ENCODE results near the gene ZNF177. TPM values are rescaled to one million over a fixed set of nuclear protein-coding genes. Genes with fewer than 3 reads are reported as not detected.
"Not testable (repeated sequence)": the region's sequence is repeated elsewhere in the genome, so short reads cannot be mapped to it uniquely, and the experiment has no call there.

The ZNF177 gene
- polyA plus RNA-seq, 3 donors, result 0.22 to 0.51 TPM; not detected in 1

- peaks cover 10% of the 10 kb centered on the region for H3K4me1 Mint-ChIP-seq
- TF ChIP-seq CTCF (IDR thresholded peaks at IDR 0.05), result no peak
- no peak overlapping the region for H3K4me2 ChIP-seq (replicated peaks; ENCODE audit: extremely low read depth, low read length, poor library complexity, severe bottlenecking)
- H3K36me3 ChIP-seq (replicated peaks in 1 of 2; ENCODE audit: control insufficient read depth in 1 of 2, insufficient read depth in 2 of 2, low read length in 2 of 2), result no peaks in the 10 kb centered on the region
- peaks cover 46 to 60% of the 10 kb centered on the region in 2 donors for H3K9me3 ChIP-seq (replicated peaks in 1 of 2; ENCODE audit: control insufficient read depth in 1 of 2, insufficient read depth in 1 of 2, low read length in 2 of 2)
- no peak overlapping the region for H3K4me3 Mint-ChIP-seq
- H3K27ac ChIP-seq (ENCODE audit: low read depth in 1 of 2, low read length in 2 of 2), result no peak overlapping the region
- no peak overlapping the region for H3K27ac Mint-ChIP-seq
- peaks cover 8 to 19% of the 10 kb centered on the region in 2 donors for H3K36me3 Mint-ChIP-seq
- WGBS (ENCODE audit: insufficient coverage), result 98% methylated on average over 14 of the region's 23 CpGs
- intact Hi-C loops (cut with micrococcal nuclease), result loop anchor here (5.0 to 10.0 kb wide), 3 partner anchors 116 to 489 kb away; partner anchors contain the start of genes MBD3L1 (in 1 of the 2), ZNF266 (in 1 of the 2), ZNF558 (in 1 of the 2) and ZNF562 (in 1 of the 2)
- H2AFZ ChIP-seq (ENCODE audit: insufficient read depth, low read depth, low read length, poor library complexity, severe bottlenecking), result no peak overlapping the region
- H3K4me3 ChIP-seq (replicated peaks in 1 of 3; ENCODE audit: low read depth in 2 of 3, low read length in 3 of 3), result no peak overlapping the region
- no peaks in the 10 kb centered on the region for H4K20me1 ChIP-seq (ENCODE audit: insufficient read depth, low read length)
- H3K4me1 ChIP-seq (ENCODE audit: control insufficient read depth in 1 of 2, insufficient read depth in 2 of 2, low read length in 2 of 2), result peaks cover 14 to 20% of the 10 kb centered on the region in 2 donors
- no peak overlapping the region for H3K9ac ChIP-seq (ENCODE audit: insufficient read depth, low read length, poor library complexity, severe bottlenecking)
- peaks cover 15 to 86% (median 59%) of the 10 kb centered on the region in 7 donors for H3K9me3 Mint-ChIP-seq
- H3K27me3 ChIP-seq (ENCODE audit: control insufficient read depth in 2 of 2, insufficient read depth in 2 of 2, low read length in 2 of 2), result no peaks in the 10 kb centered on the region
- peaks cover 7% of the 10 kb centered on the region for H3K79me2 ChIP-seq (ENCODE audit: insufficient read depth, low read length)
- peaks cover 2 to 3% (median 2%) of the 10 kb centered on the region in 3 donors for H3K27me3 Mint-ChIP-seq (ENCODE audit: low read depth in 3 of 3)
- no peak for DNase-seq
These were observed 41.5 kb upstream of the ZNF177 start for GRCh38 chr19:9321338-9321737.

- H3K27me3 ChIP-seq (ENCODE audit: control insufficient read depth in 2 of 2, insufficient read depth in 2 of 2, low read length in 2 of 2); H3K79me2 ChIP-seq (ENCODE audit: insufficient read depth, low read length); H3K4me2 ChIP-seq (replicated peaks; ENCODE audit: extremely low read depth, low read length, poor library complexity, severe bottlenecking); H3K27ac ChIP-seq (ENCODE audit: low read depth in 1 of 2, low read length in 2 of 2); H3K36me3 ChIP-seq (replicated peaks in 1 of 2; ENCODE audit: control insufficient read depth in 1 of 2, insufficient read depth in 2 of 2, low read length in 2 of 2); H2AFZ ChIP-seq (ENCODE audit: insufficient read depth, low read depth, low read length, poor library complexity, severe bottlenecking); H3K4me3 Mint-ChIP-seq; H3K9ac ChIP-seq (ENCODE audit: insufficient read depth, low read length, poor library complexity, severe bottlenecking); DNase-seq; H3K4me3 ChIP-seq (replicated peaks in 1 of 3; ENCODE audit: low read depth in 2 of 3, low read length in 3 of 3); H3K27me3 Mint-ChIP-seq (ENCODE audit: low read depth in 3 of 3); H3K27ac Mint-ChIP-seq; H4K20me1 ChIP-seq (ENCODE audit: insufficient read depth, low read length): not testable (repeated sequence)
- Histone ChIP-seq H3K9me3 (replicated peaks in 1 of 2; ENCODE audit: control insufficient read depth in 1 of 2, insufficient read depth in 1 of 2, low read length in 2 of 2) (peaks cover 43 to 60% of the 10 kb centered on the region in 2 donors), H3K4me1 (ENCODE audit: control insufficient read depth in 1 of 2, insufficient read depth in 2 of 2, low read length in 2 of 2) (peaks cover 14 to 20% of the 10 kb centered on the region in 2 donors)
- Mint-ChIP-seq H3K36me3 (peaks cover 9 to 20% of the 10 kb centered on the region in 2 donors), H3K9me3 (peaks cover 15 to 84% (median 57%) of the 10 kb centered on the region in 7 donors), H3K4me1 (peaks cover 10% of the 10 kb centered on the region)
- 100% methylated on average over 4 of the region's 14 CpGs for WGBS (ENCODE audit: insufficient coverage)
- intact Hi-C loops (cut with micrococcal nuclease), result loop anchor here (5.0 to 10.0 kb wide), 3 partner anchors 116 to 489 kb away; partner anchors contain the start of genes MBD3L1 (in 1 of the 2), ZNF266 (in 1 of the 2), ZNF558 (in 1 of the 2) and ZNF562 (in 1 of the 2)
These were observed 41.1 kb upstream of the ZNF177 start for GRCh38 chr19:9321756-9322155.

- Mint-ChIP-seq H3K36me3 (peaks cover 9 to 24% of the 10 kb centered on the region in 2 donors), H3K9me3 (peaks cover 17 to 83% (median 58%) of the 10 kb centered on the region in 7 donors), H3K4me1 (peaks cover 10% of the 10 kb centered on the region)
- H2AFZ ChIP-seq (ENCODE audit: insufficient read depth, low read depth, low read length, poor library complexity, severe bottlenecking); H3K27ac ChIP-seq (ENCODE audit: low read depth in 1 of 2, low read length in 2 of 2); H3K36me3 ChIP-seq (replicated peaks in 1 of 2; ENCODE audit: control insufficient read depth in 1 of 2, insufficient read depth in 2 of 2, low read length in 2 of 2); H3K4me2 ChIP-seq (replicated peaks; ENCODE audit: extremely low read depth, low read length, poor library complexity, severe bottlenecking); H3K79me2 ChIP-seq (ENCODE audit: insufficient read depth, low read length); H3K27me3 Mint-ChIP-seq (ENCODE audit: low read depth in 3 of 3); DNase-seq; H3K9ac ChIP-seq (ENCODE audit: insufficient read depth, low read length, poor library complexity, severe bottlenecking); H3K4me3 ChIP-seq (replicated peaks in 1 of 3; ENCODE audit: low read depth in 2 of 3, low read length in 3 of 3); H3K27ac Mint-ChIP-seq; H3K27me3 ChIP-seq (ENCODE audit: control insufficient read depth in 2 of 2, insufficient read depth in 2 of 2, low read length in 2 of 2); H3K4me3 Mint-ChIP-seq; H4K20me1 ChIP-seq (ENCODE audit: insufficient read depth, low read length): not testable (repeated sequence)
- Histone ChIP-seq H3K9me3 (replicated peaks in 1 of 2; ENCODE audit: control insufficient read depth in 1 of 2, insufficient read depth in 1 of 2, low read length in 2 of 2) (peaks cover 42 to 60% of the 10 kb centered on the region in 2 donors), H3K4me1 (ENCODE audit: control insufficient read depth in 1 of 2, insufficient read depth in 2 of 2, low read length in 2 of 2) (peaks cover 14 to 20% of the 10 kb centered on the region in 2 donors)
- WGBS (ENCODE audit: insufficient coverage), result 100% methylated on average over 6 of the region's 10 CpGs
- intact Hi-C loops (cut with micrococcal nuclease), result loop anchor here (5.0 to 10.0 kb wide), 3 partner anchors 115 to 490 kb away; partner anchors contain the start of genes MBD3L1 (in 1 of the 2), ZNF266 (in 1 of the 2), ZNF558 (in 1 of the 2) and ZNF562 (in 1 of the 2)
These were observed 40.6 kb upstream of the ZNF177 start for GRCh38 chr19:9322201-9322600.
